Activated CD8-positive, alpha-beta memory T cell treated with anti-CD3 and anti-CD28 coated beads, Interleukin-2, amount 50 U/mL, for 48 hours (primary cell): Measurements from ENCODE around the gene SLC28A2.
A peak's percentile ranks its signal among the peaks of the same experiment; 100 is the strongest.
"Not testable (repeated sequence)": the region's sequence is repeated elsewhere in the genome, so short reads cannot be mapped to it uniquely, and the experiment has no call there.

Experiments used
- DNase-seq: peaks from one replicate; pipeline ENCODE4 v3.0.0-alpha.2; 2020

The SLC28A2 gene

GRCh38 chr15:45262906-45263461 lies 10.9 kb downstream of the SLC28A2 start:
- no peak for DNase-seq

GRCh38 chr15:45263854-45264253 lies 11.8 kb downstream of the SLC28A2 start:
- no peak for DNase-seq

GRCh38 chr15:45265506-45265905 lies 13.5 kb downstream of the SLC28A2 start:
- no peak for DNase-seq

- DNase-seq: no peak
Observed at GRCh38 chr15:45268135-45268534, 16.1 kb downstream of the SLC28A2 start.

GRCh38 chr15:45274636-45275380 lies 22.8 kb downstream of the SLC28A2 start:
- no peak for DNase-seq

GRCh38 chr15:45276831-45277230 lies 24.8 kb downstream of the SLC28A2 start:
- no peak for DNase-seq

GRCh38 chr15:45279024-45279698 lies 27.1 kb downstream of the SLC28A2 start:
- DNase-seq: peak; percentile 98

GRCh38 chr15:45285413-45285812 lies 33.4 kb downstream of the SLC28A2 start:
- DNase-seq: no peak

GRCh38 chr15:45287390-45287956 lies 35.4 kb downstream of the SLC28A2 start:
- no peak for DNase-seq

- DNase-seq: no peak
Observed at GRCh38 chr15:45288947-45289346, 36.9 kb downstream of the SLC28A2 start.

GRCh38 chr15:45291822-45292582 lies 40.0 kb downstream of the SLC28A2 start:
- DNase-seq: no peak

GRCh38 chr15:45293326-45293725 lies 41.3 kb downstream of the SLC28A2 start:
- DNase-seq: not testable (repeated sequence)

- DNase-seq: not testable (repeated sequence)
Observed at GRCh38 chr15:45298964-45299378, 46.9 kb downstream of the SLC28A2 start.

- no peak for DNase-seq
Observed at GRCh38 chr15:45304711-45305110, 52.7 kb downstream of the SLC28A2 start.

- DNase-seq: no peak
Observed at GRCh38 chr15:45306105-45306504, 54.1 kb downstream of the SLC28A2 start.

- no peak for DNase-seq
Observed at GRCh38 chr15:45307230-45307924, 55.3 kb downstream of the SLC28A2 start.

GRCh38 chr15:45314117-45314516 lies 62.1 kb downstream of the SLC28A2 start:
- DNase-seq: not testable (repeated sequence)

GRCh38 chr15:45314960-45315359 lies 62.9 kb downstream of the SLC28A2 start:
- DNase-seq: no peak

GRCh38 chr15:45319472-45320214 lies 67.6 kb downstream of the SLC28A2 start:
- DNase-seq: no peak

GRCh38 chr15:45320581-45321205 lies 68.7 kb downstream of the SLC28A2 start:
- no peak for DNase-seq

GRCh38 chr15:45326280-45326679 lies 74.2 kb downstream of the SLC28A2 start:
- no peak for DNase-seq
